ENCODE results near the gene SMYD3. TPM values are rescaled to one million over a fixed set of nuclear protein-coding genes. Genes with fewer than 3 reads are reported as not detected.

Gene SMYD3
- total and polyA plus RNA-seq, 10 of the 15 experiments (the other 5 are each of a cell fraction or from before 2014, with no cell fraction given): 18.3 to 54.0 (median 24.8) TPM

GRCh38 chr1:245786948-245787347, 720.1 kb downstream of the SMYD3 start:
- no peaks in the 10 kb centered on the region for H3K36me3 ChIP-seq (ENCODE audit: control insufficient read depth in 2 of 2, insufficient read depth in 2 of 2, low read length in 1 of 2)
- H4K20me1 ChIP-seq (ENCODE audit: control insufficient read depth, insufficient read depth): no peaks in the 10 kb centered on the region
- no peak for ATAC-seq
- no peak overlapping the region for H2AFZ ChIP-seq (ENCODE audit: control insufficient read depth, low read depth, low read length)
- no peaks in the 10 kb centered on the region for H3K79me2 ChIP-seq (ENCODE audit: control insufficient read depth, insufficient read depth, low read length)
- ChIA-PET SMC1A (ENCODE audit: uncharacterized antibody, unreplicated experiment) (interaction anchor here (0.6 to 2.7 kb wide), 2 partner anchors 9 to 169 kb away, joined by 3 to 11 read pairs; no protein-coding TSS in a partner anchor), POLR2A (no interaction called here), CTCF (interaction anchor here (1.3 kb wide), 1 partner anchor 13 kb away, joined by 3 read pairs; no protein-coding TSS in a partner anchor), RAD21 (ENCODE audit: unreplicated experiment) (no interaction called here)
- in situ Hi-C loops (cut with MboI) (no loop called here), intact Hi-C loops (cut with micrococcal nuclease; ENCODE audit: unreplicated experiment) (no loop called here)
- H3K4me1 ChIP-seq (ENCODE audit: control insufficient read depth, insufficient read depth, low read length): no peaks in the 10 kb centered on the region
- BruUV-seq (replicated peaks): no TSS peak
- H3K9me3 ChIP-seq (replicated peaks; ENCODE audit: control insufficient read depth, insufficient read depth, low read length): no peaks in the 10 kb centered on the region
- no peak overlapping the region for H3K27ac ChIP-seq (ENCODE audit: control insufficient read depth, insufficient read depth)
- 84% methylated on average over 5 of the region's 5 CpGs for WGBS (ENCODE audit: insufficient coverage, insufficient replicate concordance, low lambda C conversion rate, missing lambda C conversion rate)
- no peak overlapping the region for H3K4me2 ChIP-seq (ENCODE audit: control insufficient read depth, insufficient read depth)
- no peak overlapping the region for H3K9ac ChIP-seq (ENCODE audit: control insufficient read depth, insufficient read depth, low read length)
- no peak for FAIRE-seq
- H3K4me3 ChIP-seq: no peak overlapping the region
- TF ChIP-seq ESRRA (IDR thresholded peaks at IDR 0.05; ENCODE audit: low read length) (no peak), NRF1 (conservative IDR thresholded peaks at IDR 0.05; ENCODE audit: low read depth, low read length) (no peak), YBX1 (IDR thresholded peaks at IDR 0.05) (no peak), CBX3 (IDR thresholded peaks at IDR 0.05; ENCODE audit: borderline replicate concordance, low read depth) (no peak), MYC (IDR thresholded peaks at IDR 0.05; ENCODE audit: insufficient read depth, insufficient read length, insufficient replicate concordance, low read length, severe bottlenecking) (no peak)
- no peaks in the 10 kb centered on the region for H3K27me3 ChIP-seq (replicated peaks in 1 of 2; ENCODE audit: control insufficient read depth in 2 of 2, insufficient read depth in 2 of 2, low read length in 1 of 2)
- DNase-seq (ENCODE audit: low read depth, low spot score): no peak

DNA sequence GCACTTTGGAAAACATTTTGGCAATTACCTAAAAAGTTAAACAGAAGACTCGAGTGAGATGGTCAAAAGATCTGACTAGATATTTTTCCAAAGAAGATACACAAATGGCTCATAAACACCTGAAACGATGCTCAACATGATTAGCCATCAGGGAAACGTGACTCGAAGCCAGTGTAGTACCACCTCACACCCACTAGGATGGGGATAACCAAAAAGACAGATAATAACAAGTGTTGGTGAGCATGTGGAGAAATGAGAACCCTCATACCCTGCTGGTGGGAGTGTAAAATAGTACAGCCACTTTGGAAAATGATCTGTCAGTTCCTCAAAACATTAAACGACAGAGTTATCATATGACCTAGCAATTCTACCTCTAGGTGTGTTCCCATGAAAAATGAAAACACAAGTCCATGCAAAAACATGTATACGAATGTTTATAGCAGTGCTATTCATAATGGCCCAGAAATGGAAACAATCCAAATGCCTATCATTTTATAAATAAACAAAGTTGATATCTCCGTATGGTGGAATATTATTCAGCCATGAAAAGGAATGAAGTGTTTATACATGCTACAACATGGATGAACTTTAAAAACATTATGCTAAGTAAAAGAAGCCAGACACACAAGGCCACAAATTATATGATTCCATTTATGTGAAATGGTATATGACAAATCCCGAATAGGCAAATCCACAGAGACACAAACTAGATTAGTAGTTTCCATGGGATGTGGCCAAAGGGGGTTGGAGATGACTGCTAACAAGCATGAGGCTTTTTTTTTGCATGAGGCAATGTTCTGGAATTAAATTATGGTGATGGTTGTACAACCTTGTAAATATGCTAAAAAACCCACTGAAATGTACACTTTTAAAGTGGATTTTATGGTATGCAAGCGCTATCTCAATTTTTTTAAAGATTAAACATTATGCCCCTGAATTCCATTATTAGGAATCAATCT, 727.0 kb downstream of the SMYD3 start:
- WGBS (ENCODE audit: insufficient coverage, insufficient replicate concordance, low lambda C conversion rate, missing lambda C conversion rate): 92% methylated on average over 9 of the region's 9 CpGs
- POLR2A ChIA-PET: no interaction called here
- in situ Hi-C loops (cut with MboI): no loop called here
- TF ChIP-seq ESRRA (IDR thresholded peaks at IDR 0.05; ENCODE audit: low read length) (no peak), HDAC6 (IDR thresholded peaks at IDR 0.05; ENCODE audit: unreplicated experiment) (no peak), SMC3 (IDR thresholded peaks at IDR 0.05; ENCODE audit: borderline replicate concordance, low read length) (no peak), ATF3 (IDR thresholded peaks at IDR 0.05; ENCODE audit: borderline replicate concordance, extremely low read depth, low read depth, low read length) (no peak), SIN3A (IDR thresholded peaks at IDR 0.05; ENCODE audit: low read depth, low read length) (no peak), ZNF24 (IDR thresholded peaks at IDR 0.05) (no peak), SREBF1 (IDR thresholded peaks at IDR 0.05; ENCODE audit: low read length) (no peak)
- TF ChIP-seq, protein P1, sequence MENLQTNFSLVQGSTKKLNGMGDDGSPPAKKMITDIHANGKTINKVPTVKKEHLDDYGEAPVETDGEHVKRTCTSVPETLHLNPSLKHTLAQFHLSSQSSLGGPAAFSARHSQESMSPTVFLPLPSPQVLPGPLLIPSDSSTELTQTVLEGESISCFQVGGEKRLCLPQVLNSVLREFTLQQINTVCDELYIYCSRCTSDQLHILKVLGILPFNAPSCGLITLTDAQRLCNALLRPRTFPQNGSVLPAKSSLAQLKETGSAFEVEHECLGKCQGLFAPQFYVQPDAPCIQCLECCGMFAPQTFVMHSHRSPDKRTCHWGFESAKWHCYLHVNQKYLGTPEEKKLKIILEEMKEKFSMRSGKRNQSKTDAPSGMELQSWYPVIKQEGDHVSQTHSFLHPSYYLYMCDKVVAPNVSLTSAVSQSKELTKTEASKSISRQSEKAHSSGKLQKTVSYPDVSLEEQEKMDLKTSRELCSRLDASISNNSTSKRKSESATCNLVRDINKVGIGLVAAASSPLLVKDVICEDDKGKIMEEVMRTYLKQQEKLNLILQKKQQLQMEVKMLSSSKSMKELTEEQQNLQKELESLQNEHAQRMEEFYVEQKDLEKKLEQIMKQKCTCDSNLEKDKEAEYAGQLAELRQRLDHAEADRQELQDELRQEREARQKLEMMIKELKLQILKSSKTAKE (IDR thresholded peaks at IDR 0.05; ENCODE audit: low read depth, poor library complexity, severe bottlenecking): no peak

More for the DNA sequence above, 727.0 kb downstream of the SMYD3 start:
- Histone ChIP-seq H2AFZ (ENCODE audit: control insufficient read depth, low read depth, low read length) (no peak overlapping the region), H3K27me3 (replicated peaks in 1 of 2; ENCODE audit: control insufficient read depth in 2 of 2, insufficient read depth in 2 of 2, low read length in 1 of 2) (no peaks in the 10 kb centered on the region), H3K4me1 (ENCODE audit: control insufficient read depth, insufficient read depth, low read length) (no peaks in the 10 kb centered on the region), H3K9me3 (replicated peaks; ENCODE audit: control insufficient read depth, insufficient read depth, low read length) (no peaks in the 10 kb centered on the region), H4K20me1 (ENCODE audit: control insufficient read depth, insufficient read depth) (no peaks in the 10 kb centered on the region), H3K9ac (ENCODE audit: control insufficient read depth, insufficient read depth, low read length) (no peak overlapping the region), H3K27ac (ENCODE audit: control insufficient read depth, insufficient read depth) (no peak overlapping the region), H3K36me3 (ENCODE audit: control insufficient read depth in 2 of 2, insufficient read depth in 2 of 2, low read length in 1 of 2) (no peaks in the 10 kb centered on the region), H3K4me3 (no peak overlapping the region), H3K79me2 (ENCODE audit: control insufficient read depth, insufficient read depth, low read length) (no peaks in the 10 kb centered on the region), H3K4me2 (ENCODE audit: control insufficient read depth, insufficient read depth) (no peak overlapping the region)
- DNase-seq (ENCODE audit: low read depth, low spot score): no peak
- ChIA-PET SMC1A (ENCODE audit: uncharacterized antibody, unreplicated experiment) (no interaction called here), RAD21 (ENCODE audit: unreplicated experiment) (no interaction called here), CTCF (no interaction called here)
- intact Hi-C loops (cut with micrococcal nuclease; ENCODE audit: unreplicated experiment): no loop called here
- no TSS peak for BruUV-seq (replicated peaks)
- ATAC-seq: no peak
- no peak for FAIRE-seq
